Panc1 (cell line): Measurements from ENCODE around the gene DNAJC18. TPM values are rescaled to one million over a fixed set of nuclear protein-coding genes. Genes with fewer than 3 reads are reported as not detected.

ENCODE experiments used
- ATAC-seq: fragments of 200-7000 bp; cut with Tn5 transposase; 2 replicates; pipeline ENCODE4 v1.9.1; 2020; ENCODE audit warnings: mild to moderate bottlenecking, moderate library complexity
- BruUV-seq: library from RNA; stranded (reverse); fragments of 400-500 nt; replicated peaks from 2 replicates; lab custom pipeline; 2021; lab: Mats Ljungman, UMichigan
- CTCF ChIA-PET: fragments of 300-600 bp; sonication (Branson Sonifier 250); formaldehyde crosslinking; loops from one replicate; lab custom pipeline; 2022; ENCODE audit warnings: antibody characterized with exemption; lab: Charles Lee
- POLR2A ChIA-PET: fragments of 300-600 bp; sonication (Branson Sonifier 250); formaldehyde crosslinking; loops from one replicate; lab custom pipeline; 2022; ENCODE audit warnings: antibody characterized with exemption; lab: Charles Lee
- DNase-seq: peaks from one replicate; pipeline ENCODE4 v3.0.0-alpha.2; 2010; ENCODE audit warnings: low read depth, low spot score
- H3K27ac ChIP-seq: 2 replicates; pipeline ENCODE4 v1.5.1; 2011; ENCODE audit warnings: mild to moderate bottlenecking, low read length, inconsistent platforms
- H3K27me3 ChIP-seq: fragments of 200-500 bp; sonication (Bioruptor generic); 2 replicates; pipeline ENCODE4 v1.6.0; 2014; ENCODE audit warnings: low read length, inconsistent platforms; ENCODE audit not compliant: control insufficient read depth, insufficient read depth
- H3K36me3 ChIP-seq: fragments of 200-500 bp; sonication (Bioruptor generic); 2 replicates; pipeline ENCODE4 v1.5.1; 2014; ENCODE audit warnings: inconsistent platforms, mild to moderate bottlenecking, low read length, moderate library complexity; ENCODE audit not compliant: control insufficient read depth, insufficient read depth
- H3K4me1 ChIP-seq: 2 replicates; pipeline ENCODE4 v1.5.1; 2011; ENCODE audit warnings: inconsistent platforms, mild to moderate bottlenecking, low read length, moderate library complexity; ENCODE audit not compliant: control insufficient read depth, insufficient read depth
- H3K4me3 ChIP-seq, 2 experiments: 2 replicates each; pipeline ENCODE4 v1.5.1; 2011 to 2012; ENCODE audit warnings: low read depth in 2 of 2, low read length in 2 of 2, mild to moderate bottlenecking in 2 of 2, inconsistent platforms in 1 of 2, moderate library complexity in 1 of 2
- H3K9me3 ChIP-seq: fragments of 200-500 bp; sonication (Bioruptor generic); 2 replicates; pipeline ENCODE4 v1.5.1; 2014; ENCODE audit warnings: low read depth, mild to moderate bottlenecking, inconsistent platforms, low read length, moderate library complexity; ENCODE audit not compliant: control insufficient read depth, insufficient read depth
- POLR2AphosphoS5 ChIP-seq: IDR thresholded peaks from 2 replicates; pipeline ENCODE4 v1.6.1; 2012; ENCODE audit warnings: mild to moderate bottlenecking, low read depth, low read length, moderate library complexity
- SIN3A ChIP-seq: IDR thresholded peaks from 2 replicates; pipeline ENCODE4 v1.6.1; 2012; ENCODE audit warnings: low read depth, mild to moderate bottlenecking, low read length, moderate library complexity, borderline replicate concordance; ENCODE audit not compliant: insufficient read depth
- TCF7L2 ChIP-seq: IDR thresholded peaks from 2 replicates; pipeline ENCODE4 v1.6.1; 2011; ENCODE audit warnings: mild to moderate bottlenecking, low read depth, low read length, inconsistent platforms
- in situ Hi-C: cut with HindIII; loops from 2 replicates; pipeline ENCODE4 v1.10.0; 2016; ENCODE audit warnings: low sequenced_read_pairs, low pct_unique_long_range_greater_than_20kb
- intact Hi-C: fragments of 100-400 bp; cut with micrococcal nuclease; formaldehyde crosslinking; loops from one replicate; pipeline ENCODE4 v1.10.0; 2022; ENCODE audit not compliant: unreplicated experiment
- total RNA-seq: library from RNA; stranded (reverse); gene quantifications from one replicate; pipeline ENCODE4 v1.2.1, GENCODE V29; 2021; ENCODE audit not compliant: unreplicated experiment
- TF ChIP-seq, protein P1 (sequence below), 2 experiments: IDR thresholded peaks; 2 replicates each; pipeline ENCODE4 v1.6.1; 2011 to 2012; ENCODE audit warnings: low read depth in 2 of 2, control low read depth in 1 of 2, low read length in 1 of 2, mild to moderate bottlenecking in 1 of 2, moderate library complexity in 1 of 2; ENCODE audit not compliant: insufficient read depth in 1 of 2
- TF ChIP-seq, protein P2 (sequence below): fragments of 450-650 bp; IDR thresholded peaks from 2 replicates; pipeline ENCODE4 v1.5.1; 2017; ENCODE audit warnings: mild to moderate bottlenecking

DNAJC18 gene
- total RNA-seq, 1 experiment from 2014 or later = 8.8 TPM

DNA sequence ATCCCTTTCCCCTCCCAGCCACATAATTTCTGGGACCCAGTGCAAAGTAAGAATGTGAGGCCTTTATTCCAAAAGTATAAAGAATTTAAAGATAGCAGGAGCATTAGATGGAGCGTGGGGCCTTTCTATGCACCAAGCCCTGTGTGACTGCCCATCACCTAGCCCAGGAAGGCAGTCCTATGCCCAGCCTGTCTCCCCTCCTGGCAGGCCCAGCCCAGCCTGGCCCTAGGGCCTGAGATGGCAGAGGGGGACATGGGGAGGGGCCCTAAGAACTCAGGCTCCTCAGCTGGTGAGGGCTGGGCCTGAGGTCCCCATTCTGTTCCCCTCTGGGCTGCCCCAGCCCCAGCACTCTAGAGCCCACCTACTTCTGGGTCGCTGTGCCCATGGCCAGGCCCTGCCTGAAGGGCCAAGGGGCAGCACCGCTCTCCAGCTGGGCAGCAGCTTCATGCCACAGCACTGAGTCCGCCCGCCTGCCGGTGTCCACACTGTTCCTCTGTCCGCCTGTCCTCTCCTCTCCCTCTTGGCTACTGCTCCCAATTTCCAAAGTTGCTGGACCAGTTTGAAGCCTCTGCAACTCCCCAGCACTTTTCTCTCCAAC lies 55.2 kb downstream of the DNAJC18 start:
- Histone ChIP-seq H3K36me3 (no peaks in the 10 kb centered on the region), H3K27ac (no peak overlapping the region), H3K9me3 (no peaks in the 10 kb centered on the region), H3K4me3 (no peak overlapping the region), H3K27me3 (no peaks in the 10 kb centered on the region), H3K4me1 (no peaks in the 10 kb centered on the region; the same call in 1 of the 2 replicates)
- ATAC-seq = 0 out of 2 replicates have a peak, but pooled peaks have one; percentile 3
- no TSS peak for BruUV-seq
- ChIA-PET CTCF (no interaction called here), POLR2A (no interaction called here)
- intact Hi-C loops (no loop called here), in situ Hi-C loops (no loop called here)
- no peak for DNase-seq
- no peak for TF ChIP-seq TCF7L2

DNA sequence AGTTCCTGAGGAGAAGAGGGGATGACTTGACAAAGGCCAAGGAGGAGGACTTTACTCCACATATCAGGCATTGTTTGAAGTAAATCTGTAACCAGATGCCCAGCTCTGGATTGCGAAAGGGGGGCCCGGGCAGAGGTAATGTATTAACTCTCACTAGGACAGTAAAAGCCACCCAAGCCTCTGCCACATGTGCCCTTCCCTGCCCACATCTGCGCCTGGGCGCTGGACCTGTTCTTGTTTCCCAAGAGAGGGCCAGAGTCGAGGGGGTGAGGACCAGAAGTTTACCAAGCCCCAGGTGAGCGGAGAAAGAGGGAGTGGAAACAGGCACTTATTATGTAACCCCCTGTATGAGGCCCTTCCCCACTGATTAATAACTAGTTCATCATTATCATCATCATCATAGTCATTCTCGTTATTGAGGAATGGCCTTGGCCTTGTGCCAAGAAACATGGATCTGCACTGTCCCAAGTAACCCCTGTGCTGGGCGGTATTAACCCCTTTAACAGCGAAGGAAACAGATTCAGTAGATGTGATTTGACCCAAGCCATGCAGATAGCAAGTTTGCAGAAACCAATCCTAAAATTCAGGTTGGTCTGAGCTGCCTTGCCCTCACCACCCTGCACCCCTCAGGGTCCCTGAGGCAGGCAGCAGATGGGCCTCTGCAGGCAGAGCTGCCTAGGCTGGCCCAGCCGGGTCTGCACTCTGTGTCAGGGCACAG lies 55.9 kb downstream of the DNAJC18 start, which contains the start of gene SLC23A1:
TSS of gene SLC23A1 (minus strand) at position 23 of the 718 bp plus-strand sequence. CDS start 44 bp downstream, outside the sequence.
- ATAC-seq (no peak), DNase-seq (no peak)
- in situ Hi-C loops = no loop called here
- intact Hi-C loops = no loop called here
- POLR2A ChIA-PET = no interaction called here
- BruUV-seq = no TSS peak
- Histone ChIP-seq H3K27ac (no peak within 1 kb of the TSS), H3K27me3 (no peaks in the 10 kb centered on the region), H3K36me3 (no peaks in the 10 kb centered on the region), H3K4me1 (no peaks in the 10 kb centered on the region; the same call in 1 of the 2 replicates), H3K9me3 (no peaks in the 10 kb centered on the region), H3K4me3 (no peak within 1 kb of the TSS)
- CTCF ChIA-PET = no interaction called here
- TF ChIP-seq, protein P1, sequence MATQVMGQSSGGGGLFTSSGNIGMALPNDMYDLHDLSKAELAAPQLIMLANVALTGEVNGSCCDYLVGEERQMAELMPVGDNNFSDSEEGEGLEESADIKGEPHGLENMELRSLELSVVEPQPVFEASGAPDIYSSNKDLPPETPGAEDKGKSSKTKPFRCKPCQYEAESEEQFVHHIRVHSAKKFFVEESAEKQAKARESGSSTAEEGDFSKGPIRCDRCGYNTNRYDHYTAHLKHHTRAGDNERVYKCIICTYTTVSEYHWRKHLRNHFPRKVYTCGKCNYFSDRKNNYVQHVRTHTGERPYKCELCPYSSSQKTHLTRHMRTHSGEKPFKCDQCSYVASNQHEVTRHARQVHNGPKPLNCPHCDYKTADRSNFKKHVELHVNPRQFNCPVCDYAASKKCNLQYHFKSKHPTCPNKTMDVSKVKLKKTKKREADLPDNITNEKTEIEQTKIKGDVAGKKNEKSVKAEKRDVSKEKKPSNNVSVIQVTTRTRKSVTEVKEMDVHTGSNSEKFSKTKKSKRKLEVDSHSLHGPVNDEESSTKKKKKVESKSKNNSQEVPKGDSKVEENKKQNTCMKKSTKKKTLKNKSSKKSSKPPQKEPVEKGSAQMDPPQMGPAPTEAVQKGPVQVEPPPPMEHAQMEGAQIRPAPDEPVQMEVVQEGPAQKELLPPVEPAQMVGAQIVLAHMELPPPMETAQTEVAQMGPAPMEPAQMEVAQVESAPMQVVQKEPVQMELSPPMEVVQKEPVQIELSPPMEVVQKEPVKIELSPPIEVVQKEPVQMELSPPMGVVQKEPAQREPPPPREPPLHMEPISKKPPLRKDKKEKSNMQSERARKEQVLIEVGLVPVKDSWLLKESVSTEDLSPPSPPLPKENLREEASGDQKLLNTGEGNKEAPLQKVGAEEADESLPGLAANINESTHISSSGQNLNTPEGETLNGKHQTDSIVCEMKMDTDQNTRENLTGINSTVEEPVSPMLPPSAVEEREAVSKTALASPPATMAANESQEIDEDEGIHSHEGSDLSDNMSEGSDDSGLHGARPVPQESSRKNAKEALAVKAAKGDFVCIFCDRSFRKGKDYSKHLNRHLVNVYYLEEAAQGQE (IDR thresholded peaks at IDR 0.05; ENCODE audit: insufficient read depth in 1 of 2, low read depth in 2 of 2, low read length in 1 of 2) = no peak
- TF ChIP-seq, protein P2, sequence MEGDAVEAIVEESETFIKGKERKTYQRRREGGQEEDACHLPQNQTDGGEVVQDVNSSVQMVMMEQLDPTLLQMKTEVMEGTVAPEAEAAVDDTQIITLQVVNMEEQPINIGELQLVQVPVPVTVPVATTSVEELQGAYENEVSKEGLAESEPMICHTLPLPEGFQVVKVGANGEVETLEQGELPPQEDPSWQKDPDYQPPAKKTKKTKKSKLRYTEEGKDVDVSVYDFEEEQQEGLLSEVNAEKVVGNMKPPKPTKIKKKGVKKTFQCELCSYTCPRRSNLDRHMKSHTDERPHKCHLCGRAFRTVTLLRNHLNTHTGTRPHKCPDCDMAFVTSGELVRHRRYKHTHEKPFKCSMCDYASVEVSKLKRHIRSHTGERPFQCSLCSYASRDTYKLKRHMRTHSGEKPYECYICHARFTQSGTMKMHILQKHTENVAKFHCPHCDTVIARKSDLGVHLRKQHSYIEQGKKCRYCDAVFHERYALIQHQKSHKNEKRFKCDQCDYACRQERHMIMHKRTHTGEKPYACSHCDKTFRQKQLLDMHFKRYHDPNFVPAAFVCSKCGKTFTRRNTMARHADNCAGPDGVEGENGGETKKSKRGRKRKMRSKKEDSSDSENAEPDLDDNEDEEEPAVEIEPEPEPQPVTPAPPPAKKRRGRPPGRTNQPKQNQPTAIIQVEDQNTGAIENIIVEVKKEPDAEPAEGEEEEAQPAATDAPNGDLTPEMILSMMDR = no peak
- TF ChIP-seq POLR2AphosphoS5 (no peak), SIN3A (no peak), TCF7L2 (no peak)

GRCh38 chr5:139382807-139383206 lies 56.5 kb downstream of the DNAJC18 start:
- H3K4me1 ChIP-seq = no peaks in the 10 kb centered on the region; the same call in 1 of the 2 replicates
- CTCF ChIA-PET = no interaction called here
- POLR2A ChIA-PET = no interaction called here
- ATAC-seq (no peak), DNase-seq (no peak)
- H3K27ac ChIP-seq = no peak overlapping the region
- TF ChIP-seq, protein P2 = no peak
- intact Hi-C loops (no loop called here), in situ Hi-C loops (no loop called here)
- BruUV-seq = no TSS peak
- no peaks in the 10 kb centered on the region for H3K27me3 ChIP-seq
- H3K4me3 ChIP-seq = no peak overlapping the region
- H3K9me3 ChIP-seq = no peaks in the 10 kb centered on the region
- H3K36me3 ChIP-seq = no peaks in the 10 kb centered on the region
